Stimulated activated effector memory CD8-positive, alpha-beta T cell treated with anti-CD3 and anti-CD28 coated beads, Interleukin-12 subunit alpha, Interleukin-12 subunit beta, amount 100 ng/mL, for 72 hours (primary cell): ENCODE data around the gene NME7.
"Not testable (repeated sequence)": the region's sequence is repeated elsewhere in the genome, so short reads cannot be mapped to it uniquely, and the experiment has no call there.

ENCODE experiments used
- ATAC-seq: fragments of 150-1000 bp; cut with Tn5 transposase; 2 replicates; pipeline ENCODE4 v1.10.0; 2021
- DNase-seq, 2 donors: peaks; one replicate each; pipeline ENCODE4 v3.0.0; 2021 to 2022; ENCODE audit warnings: low spot score in 2 of 2
- H3K27ac Mint-ChIP-seq: one replicate; pipeline ENCODE4 v1.8.0; 2022; ENCODE audit warnings: mild to moderate bottlenecking, mixed read lengths
- H3K36me3 Mint-ChIP-seq: one replicate; pipeline ENCODE4 v1.8.0; 2022; ENCODE audit warnings: mild to moderate bottlenecking, mixed read lengths
- H3K4me1 Mint-ChIP-seq: one replicate; pipeline ENCODE4 v1.8.0; 2022; ENCODE audit warnings: mixed read lengths
- H3K4me3 Mint-ChIP-seq: one replicate; pipeline ENCODE4 v1.8.0; 2022; ENCODE audit warnings: mild to moderate bottlenecking, mixed read lengths
- H3K9me3 Mint-ChIP-seq: one replicate; pipeline ENCODE4 v1.8.0; 2022; ENCODE audit warnings: mixed read lengths

NME7 gene

GRCh38 chr1:169193191-169193850 lies 174.3 kb downstream of the NME7 start:
- H3K9me3 Mint-ChIP-seq, result no peaks in the 10 kb centered on the region
- no peaks in the 10 kb centered on the region for H3K36me3 Mint-ChIP-seq
- no peak for DNase-seq
- no peak overlapping the region for H3K4me3 Mint-ChIP-seq
- no peak for ATAC-seq
- H3K4me1 Mint-ChIP-seq, result no peaks in the 10 kb centered on the region
- H3K27ac Mint-ChIP-seq, result no peak overlapping the region

- Mint-ChIP-seq H3K4me3 (no peak overlapping the region), H3K36me3 (no peaks in the 10 kb centered on the region), H3K27ac (no peak overlapping the region), H3K9me3 (no peaks in the 10 kb centered on the region), H3K4me1 (no peaks in the 10 kb centered on the region)
- no peak for ATAC-seq
- no peak for DNase-seq
These were observed 181.5 kb downstream of the NME7 start for GRCh38 chr1:169186106-169186505.

GRCh38 chr1:169184812-169185211 lies 182.8 kb downstream of the NME7 start:
- H3K4me3 Mint-ChIP-seq, result no peak overlapping the region
- H3K36me3 Mint-ChIP-seq, result no peaks in the 10 kb centered on the region
- no peak for ATAC-seq
- H3K27ac Mint-ChIP-seq, result no peak overlapping the region
- no peaks in the 10 kb centered on the region for H3K9me3 Mint-ChIP-seq
- DNase-seq, result no peak
- no peaks in the 10 kb centered on the region for H3K4me1 Mint-ChIP-seq

- no peaks in the 10 kb centered on the region for H3K4me1 Mint-ChIP-seq
- no peak overlapping the region for H3K4me3 Mint-ChIP-seq
- no peaks in the 10 kb centered on the region for H3K9me3 Mint-ChIP-seq
- H3K27ac Mint-ChIP-seq, result no peak overlapping the region
- H3K36me3 Mint-ChIP-seq, result no peaks in the 10 kb centered on the region
- DNase-seq (no peak), ATAC-seq (no peak)
These were observed 187.4 kb downstream of the NME7 start for GRCh38 chr1:169180174-169180573.

- not testable (repeated sequence) for H3K4me3 Mint-ChIP-seq, H3K9me3 Mint-ChIP-seq, H3K27ac Mint-ChIP-seq, DNase-seq, H3K4me1 Mint-ChIP-seq, ATAC-seq, H3K36me3 Mint-ChIP-seq
These were observed 188.2 kb downstream of the NME7 start for GRCh38 chr1:169179431-169179830.

- Mint-ChIP-seq H3K4me1 (no peaks in the 10 kb centered on the region), H3K4me3 (no peak overlapping the region)
- ATAC-seq, result no peak
These were observed 192.1 kb downstream of the NME7 start for GRCh38 chr1:169175461-169175860.

GRCh38 chr1:169163059-169163458 lies 204.5 kb downstream of the NME7 start:
- Mint-ChIP-seq H3K4me1 (peaks cover 10% of the 10 kb centered on the region), H3K4me3 (peak overlapping the region; percentile 34), H3K36me3 (no peaks in the 10 kb centered on the region), H3K27ac (peak overlapping the region; percentile 54), H3K9me3 (no peaks in the 10 kb centered on the region)
- DNase-seq (no peak), ATAC-seq (peak; percentile 100)

More at GRCh38 chr1:169175461-169175860, 192.1 kb downstream of the NME7 start:
- H3K27ac Mint-ChIP-seq, result no peak overlapping the region
- DNase-seq, result no peak
- no peaks in the 10 kb centered on the region for H3K36me3 Mint-ChIP-seq
- H3K9me3 Mint-ChIP-seq, result no peaks in the 10 kb centered on the region

- H3K36me3 Mint-ChIP-seq, result no peaks in the 10 kb centered on the region
- no peak for DNase-seq
- H3K9me3 Mint-ChIP-seq, result no peaks in the 10 kb centered on the region
- peaks cover 10% of the 10 kb centered on the region for H3K4me1 Mint-ChIP-seq
- no peak overlapping the region for H3K27ac Mint-ChIP-seq
- H3K4me3 Mint-ChIP-seq, result no peak overlapping the region
- no peak for ATAC-seq
These were observed 206.0 kb downstream of the NME7 start for GRCh38 chr1:169161496-169162194.

GRCh38 chr1:169160845-169161495 lies 206.6 kb downstream of the NME7 start:
- ATAC-seq, result no peak
- no peak for DNase-seq
- peaks cover 10% of the 10 kb centered on the region for H3K4me1 Mint-ChIP-seq
- no peaks in the 10 kb centered on the region for H3K36me3 Mint-ChIP-seq
- H3K4me3 Mint-ChIP-seq, result no peak overlapping the region
- no peak overlapping the region for H3K27ac Mint-ChIP-seq
- H3K9me3 Mint-ChIP-seq, result no peaks in the 10 kb centered on the region

GRCh38 chr1:169156580-169156979 lies 211.0 kb downstream of the NME7 start:
- Mint-ChIP-seq H3K4me3 (no peak overlapping the region), H3K4me1 (no peaks in the 10 kb centered on the region), H3K9me3 (no peaks in the 10 kb centered on the region), H3K36me3 (no peaks in the 10 kb centered on the region), H3K27ac (no peak overlapping the region)
- ATAC-seq (no peak), DNase-seq (no peak)

- Mint-ChIP-seq H3K4me3 (no peak overlapping the region), H3K4me1 (no peaks in the 10 kb centered on the region), H3K9me3 (no peaks in the 10 kb centered on the region), H3K27ac (no peak overlapping the region), H3K36me3 (peaks cover 6% of the 10 kb centered on the region)
- DNase-seq (no peak), ATAC-seq (no peak)
These were observed 211.9 kb downstream of the NME7 start for GRCh38 chr1:169155675-169156074.

GRCh38 chr1:169151338-169151837 lies 216.2 kb downstream of the NME7 start:
- Mint-ChIP-seq H3K27ac (no peak overlapping the region), H3K4me1 (no peaks in the 10 kb centered on the region), H3K36me3 (peaks cover 6% of the 10 kb centered on the region), H3K9me3 (no peaks in the 10 kb centered on the region), H3K4me3 (no peak overlapping the region)
- DNase-seq (no peak), ATAC-seq (no peak)

GRCh38 chr1:169150641-169151337 lies 216.8 kb downstream of the NME7 start:
- no peaks in the 10 kb centered on the region for H3K4me1 Mint-ChIP-seq
- DNase-seq, result no peak
- ATAC-seq, result no peak
- H3K36me3 Mint-ChIP-seq, result peaks cover 6% of the 10 kb centered on the region
- no peak overlapping the region for H3K4me3 Mint-ChIP-seq
- H3K9me3 Mint-ChIP-seq, result no peaks in the 10 kb centered on the region
- H3K27ac Mint-ChIP-seq, result no peak overlapping the region

- ATAC-seq (no peak), DNase-seq (no peak)
- H3K4me1 Mint-ChIP-seq, result no peaks in the 10 kb centered on the region
- H3K9me3 Mint-ChIP-seq, result no peaks in the 10 kb centered on the region
- no peak overlapping the region for H3K27ac Mint-ChIP-seq
- no peak overlapping the region for H3K4me3 Mint-ChIP-seq
- H3K36me3 Mint-ChIP-seq, result peaks cover 6% of the 10 kb centered on the region
These were observed 217.9 kb downstream of the NME7 start for GRCh38 chr1:169149555-169150286.
